ENCODE measurements around the gene PLXNA4.

The PLXNA4 gene

DNA sequence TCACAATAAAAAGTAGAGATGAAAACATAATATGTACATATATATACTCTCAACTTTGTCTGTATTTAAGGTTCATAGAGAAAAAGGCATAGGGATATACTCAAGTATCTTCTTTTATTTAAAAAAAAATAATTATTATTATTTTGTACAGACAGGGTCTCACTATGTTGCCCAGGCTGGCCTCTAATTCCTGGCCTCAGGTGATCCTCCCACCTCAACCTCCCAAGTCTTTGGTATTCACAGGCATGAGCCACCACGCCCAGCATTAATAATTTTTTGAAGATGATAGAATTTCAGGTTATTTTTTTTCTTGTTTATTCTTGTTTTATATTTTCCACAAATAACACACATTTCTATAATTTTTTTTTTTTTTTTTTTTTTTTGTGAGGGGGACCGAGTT is 113.8 kb downstream of the PLXNA4 start:
- TF ChIP-seq GATA1 (IDR thresholded peaks at IDR 0.05; ENCODE audit: low read depth, low read length) (no peak), POLR2A (IDR thresholded peaks at IDR 0.05; ENCODE audit: low read length) (no peak)
- DNase-seq: no peak

DNA sequence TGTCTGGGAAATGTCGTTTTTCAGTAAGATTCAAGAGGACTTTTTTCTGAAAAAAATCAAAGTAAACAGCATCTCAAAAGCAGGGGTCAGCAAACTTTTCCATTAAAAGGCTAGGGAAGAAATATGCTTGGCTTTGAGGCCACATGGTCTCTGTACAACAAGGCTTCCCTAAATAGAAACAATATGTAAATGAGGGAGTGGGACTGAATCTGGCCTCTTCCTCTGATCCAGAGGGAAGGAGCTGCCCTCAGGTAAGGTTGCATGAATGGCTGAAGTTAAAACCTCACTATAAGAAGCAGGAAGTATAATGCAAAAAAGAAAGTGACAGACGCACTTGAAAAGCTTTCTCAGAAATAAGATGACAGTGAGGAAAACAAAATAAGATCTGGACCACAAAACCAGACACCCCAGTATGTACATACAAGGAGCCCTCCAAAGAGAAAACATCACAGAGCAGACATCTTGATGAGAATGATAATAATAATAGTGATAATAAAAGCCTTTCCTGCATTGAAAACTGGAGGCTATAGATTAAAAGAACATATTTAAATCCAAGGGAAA is 115.2 kb downstream of the PLXNA4 start:
- TF ChIP-seq GATA1 (IDR thresholded peaks at IDR 0.05; ENCODE audit: low read depth, low read length) (no peak), POLR2A (IDR thresholded peaks at IDR 0.05; ENCODE audit: low read length) (no peak)
- DNase-seq: no peak

DNA sequence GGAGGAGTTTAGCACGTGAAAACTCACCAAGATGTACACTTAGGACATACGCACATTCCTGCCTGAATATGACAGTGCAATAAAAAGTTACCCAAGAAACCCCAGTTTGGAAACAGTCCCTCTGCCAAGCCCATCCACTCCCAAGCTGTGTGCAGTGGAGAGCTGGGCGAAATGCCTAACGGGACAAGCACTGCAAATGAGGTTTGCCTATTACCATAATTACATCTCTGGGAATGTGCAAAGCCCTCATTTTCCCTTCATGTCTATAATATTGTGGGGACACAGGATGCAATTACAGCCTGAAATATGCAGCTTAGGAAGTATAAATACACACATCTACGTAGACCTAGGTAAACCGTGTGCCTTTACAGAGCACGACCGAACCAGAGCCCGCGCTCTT is 117.5 kb downstream of the PLXNA4 start:
- DNase-seq: no peak
- no peak for TF ChIP-seq GATA1 (IDR thresholded peaks at IDR 0.05; ENCODE audit: low read depth, low read length)
- no peak for TF ChIP-seq POLR2A (IDR thresholded peaks at IDR 0.05; ENCODE audit: low read length)

DNA sequence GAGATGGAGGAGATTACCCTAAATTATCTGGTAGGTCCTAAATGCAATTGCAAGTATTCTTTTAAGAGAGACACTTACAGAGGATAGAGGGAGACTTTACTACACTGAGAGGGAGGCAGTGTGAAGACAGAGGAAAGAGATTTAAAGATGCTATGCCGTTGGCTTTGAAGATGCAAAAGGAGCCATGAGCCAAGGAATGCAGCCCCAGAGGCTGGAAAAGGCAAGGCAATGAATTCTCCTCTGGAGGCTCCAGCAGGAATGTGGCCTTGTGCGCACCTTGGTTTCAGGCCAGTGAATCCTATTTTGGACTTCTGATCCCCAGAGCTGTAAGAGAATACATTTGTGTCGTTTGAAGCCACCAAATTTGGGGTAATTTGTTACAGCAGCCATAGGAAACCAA is 118.6 kb downstream of the PLXNA4 start:
- TF ChIP-seq GATA1 (IDR thresholded peaks at IDR 0.05; ENCODE audit: low read depth, low read length) (no peak), POLR2A (IDR thresholded peaks at IDR 0.05; ENCODE audit: low read length) (no peak)
- DNase-seq: no peak

DNA sequence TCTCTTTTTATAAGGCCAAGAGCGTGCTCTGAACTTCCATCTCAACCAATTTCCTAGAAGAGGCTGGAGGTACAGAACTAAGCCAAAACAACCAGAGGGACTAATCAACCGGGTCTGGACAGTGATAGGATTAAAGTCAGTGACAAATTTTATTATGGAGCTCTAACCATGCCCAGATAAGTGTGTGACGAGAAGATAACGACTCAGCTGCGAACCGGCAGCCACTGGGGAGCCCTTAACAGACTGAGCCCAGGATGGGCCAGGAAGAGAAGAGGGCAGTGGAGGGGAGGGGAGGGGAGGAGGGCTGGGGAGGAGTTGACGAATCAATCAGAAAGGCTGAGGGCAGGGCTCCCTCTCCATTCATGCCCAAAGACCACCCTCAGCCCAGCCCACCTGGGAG is 119.9 kb downstream of the PLXNA4 start:
- peak; percentile 8 to 57 for DNase-seq
- TF ChIP-seq POLR2A (IDR thresholded peaks at IDR 0.05; ENCODE audit: low read length) (no peak), GATA1 (IDR thresholded peaks at IDR 0.05; ENCODE audit: low read depth, low read length) (no peak)

DNA sequence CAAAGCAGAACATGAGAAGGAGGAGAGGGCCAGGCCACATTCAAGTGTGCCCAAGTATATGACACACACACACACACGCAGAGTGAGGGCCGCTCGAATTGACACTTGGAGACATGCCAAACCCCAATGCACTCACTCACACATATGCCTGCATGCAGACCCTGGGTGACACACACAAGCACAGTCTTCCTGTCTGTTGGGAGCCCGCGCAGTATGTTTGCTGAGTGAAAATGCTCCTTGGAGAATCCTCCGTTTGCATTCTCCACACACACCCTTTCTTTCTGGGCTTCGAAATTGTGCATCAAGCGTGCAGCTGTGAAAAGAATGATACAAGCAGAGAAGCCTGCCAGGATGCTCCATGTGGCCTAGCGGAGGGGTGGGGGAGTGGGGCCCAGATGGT is 120.9 kb downstream of the PLXNA4 start:
- TF ChIP-seq GATA1 (IDR thresholded peaks at IDR 0.05; ENCODE audit: low read depth, low read length): no peak
- no peak for DNase-seq

DNA sequence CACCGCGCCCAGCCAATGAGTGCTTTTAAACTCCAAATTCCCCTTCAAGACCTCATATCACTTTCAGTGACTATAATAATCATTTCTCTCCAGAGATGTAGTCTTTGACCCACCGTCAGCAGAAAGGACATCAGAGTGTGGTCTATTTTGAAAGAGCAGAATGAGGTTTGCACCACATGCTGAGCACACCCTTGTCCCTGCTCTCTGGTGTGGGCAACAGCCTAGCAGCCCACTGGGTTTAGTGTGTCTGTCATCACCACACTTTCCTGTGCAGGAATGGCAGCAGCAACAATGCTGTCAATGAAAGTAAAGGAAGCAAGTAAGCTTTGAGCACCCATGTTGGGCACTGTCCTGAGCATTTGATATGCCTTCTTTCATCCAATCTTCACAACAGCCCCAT is 122.4 kb downstream of the PLXNA4 start:
- no peak for TF ChIP-seq POLR2A (IDR thresholded peaks at IDR 0.05; ENCODE audit: low read length)
- TF ChIP-seq GATA1 (IDR thresholded peaks at IDR 0.05; ENCODE audit: low read depth, low read length): no peak
- DNase-seq: no peak

DNA sequence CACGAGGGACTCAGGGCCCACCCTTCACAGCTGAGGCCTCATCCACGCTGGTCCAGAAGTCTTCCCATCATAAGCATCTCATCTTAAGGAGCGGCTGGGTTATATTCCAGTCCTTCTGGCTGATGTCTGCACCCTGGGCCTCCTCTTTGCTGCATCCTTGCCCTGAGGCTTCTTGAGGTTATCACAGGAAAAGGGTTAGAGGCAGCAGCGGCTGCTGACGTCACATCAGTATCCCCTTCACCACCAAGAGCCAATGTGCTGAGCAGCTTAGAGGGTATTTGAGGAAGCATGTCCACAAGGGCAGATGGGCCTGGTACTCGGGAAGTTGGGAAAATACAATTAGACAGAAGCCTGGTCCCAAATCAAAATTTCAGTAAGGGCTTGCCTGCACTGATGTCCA is 125.1 kb downstream of the PLXNA4 start:
- no peak for TF ChIP-seq POLR2A (IDR thresholded peaks at IDR 0.05; ENCODE audit: low read length)
- TF ChIP-seq GATA1 (IDR thresholded peaks at IDR 0.05; ENCODE audit: low read depth, low read length): no peak
- no peak for DNase-seq

DNA sequence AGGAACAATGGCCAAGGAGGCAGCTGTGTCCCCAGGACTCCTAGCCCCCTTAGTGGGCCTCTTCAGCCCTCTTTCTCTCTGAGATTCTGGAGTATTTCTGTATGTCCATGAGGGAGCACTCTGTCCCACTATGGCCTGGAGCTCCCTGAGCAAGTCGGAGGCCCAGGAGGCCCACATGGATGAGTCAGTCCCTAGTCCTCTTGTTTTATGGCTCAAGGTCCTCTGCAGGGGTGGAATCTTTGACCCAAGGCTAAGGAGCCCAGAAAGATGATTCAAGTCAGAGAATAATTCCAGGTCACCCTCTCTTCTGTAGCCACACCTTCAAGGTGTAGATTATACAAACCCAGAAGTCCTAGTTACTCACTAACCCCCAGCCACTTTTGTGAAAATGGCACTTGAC is 125.6 kb downstream of the PLXNA4 start:
- TF ChIP-seq GATA1 (IDR thresholded peaks at IDR 0.05; ENCODE audit: low read depth, low read length): no peak
- no peak for TF ChIP-seq POLR2A (IDR thresholded peaks at IDR 0.05; ENCODE audit: low read length)
- DNase-seq: no peak

DNA sequence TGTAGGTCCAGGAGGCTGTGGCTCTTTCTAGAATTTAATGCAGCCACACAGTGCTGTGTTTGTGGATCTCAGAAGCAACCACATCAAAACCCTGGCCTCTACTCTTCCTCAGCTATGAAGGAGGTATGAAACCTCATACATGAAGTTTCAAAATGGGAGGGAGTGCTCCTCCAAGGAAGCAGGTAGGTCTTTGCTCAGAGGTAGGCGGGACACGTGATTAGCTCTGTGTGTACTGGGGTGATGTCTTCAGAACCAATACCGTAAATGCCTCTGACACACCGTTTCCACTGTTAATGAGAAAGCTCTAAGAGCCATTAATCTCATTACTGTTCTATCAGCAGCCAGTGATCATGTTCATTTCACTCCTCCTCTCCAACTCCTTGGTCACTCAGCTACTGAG is 126.1 kb downstream of the PLXNA4 start:
- no peak for DNase-seq
- TF ChIP-seq POLR2A (IDR thresholded peaks at IDR 0.05; ENCODE audit: low read length): no peak
- TF ChIP-seq GATA1 (IDR thresholded peaks at IDR 0.05; ENCODE audit: low read depth, low read length): no peak

DNA sequence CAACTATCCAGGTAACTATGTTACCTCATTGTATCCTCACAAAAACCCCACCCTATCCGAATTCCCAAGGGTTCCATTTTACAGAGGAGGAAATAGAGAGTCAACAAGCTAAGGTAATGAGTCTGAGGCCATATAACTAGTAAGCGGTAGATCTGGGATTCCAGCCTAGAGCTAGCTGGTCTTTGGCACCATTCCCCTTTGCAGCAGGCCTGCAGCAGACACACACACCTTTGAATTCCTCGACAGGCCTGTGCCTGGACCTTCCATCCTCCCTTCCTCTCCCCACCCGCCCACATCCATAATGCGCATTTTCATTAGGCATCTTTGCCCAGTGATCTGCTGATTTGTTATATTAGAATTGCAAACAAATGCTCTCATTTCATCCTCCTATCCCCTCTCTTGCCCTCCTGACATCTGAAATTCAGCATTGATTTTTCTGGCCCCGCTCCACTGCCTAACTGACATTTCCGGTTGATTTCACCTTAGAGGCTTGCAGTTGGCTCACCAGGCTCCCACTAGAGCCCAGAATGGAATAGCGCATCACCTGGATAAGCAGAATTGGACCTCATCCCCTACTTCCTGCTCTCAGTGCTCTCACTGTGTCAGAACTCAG is 129.5 kb downstream of the PLXNA4 start:
- DNase-seq: no peak
- TF ChIP-seq POLR2A (IDR thresholded peaks at IDR 0.05; ENCODE audit: low read length) (no peak), GATA1 (IDR thresholded peaks at IDR 0.05; ENCODE audit: low read depth, low read length) (no peak)

DNA sequence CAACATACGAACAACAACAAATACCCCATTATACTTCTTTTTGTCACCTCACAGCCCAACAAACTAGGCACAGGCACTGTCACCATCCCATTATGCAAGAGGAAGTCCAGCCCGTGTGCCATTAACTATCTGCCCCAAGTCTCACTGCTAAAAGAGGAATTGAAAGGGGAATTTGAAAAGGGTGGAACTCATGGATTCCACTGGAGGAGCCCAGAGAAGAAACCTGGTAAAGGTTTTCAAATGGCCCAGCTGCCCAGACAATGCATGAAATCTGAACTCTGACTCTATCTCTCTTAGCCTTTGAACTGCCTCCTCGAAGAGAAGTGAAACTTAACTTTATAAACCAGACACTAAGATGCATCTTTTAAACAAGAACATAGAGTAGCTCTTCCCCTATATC is 130.0 kb downstream of the PLXNA4 start:
- DNase-seq: no peak
- TF ChIP-seq POLR2A (IDR thresholded peaks at IDR 0.05; ENCODE audit: low read length): no peak

DNA sequence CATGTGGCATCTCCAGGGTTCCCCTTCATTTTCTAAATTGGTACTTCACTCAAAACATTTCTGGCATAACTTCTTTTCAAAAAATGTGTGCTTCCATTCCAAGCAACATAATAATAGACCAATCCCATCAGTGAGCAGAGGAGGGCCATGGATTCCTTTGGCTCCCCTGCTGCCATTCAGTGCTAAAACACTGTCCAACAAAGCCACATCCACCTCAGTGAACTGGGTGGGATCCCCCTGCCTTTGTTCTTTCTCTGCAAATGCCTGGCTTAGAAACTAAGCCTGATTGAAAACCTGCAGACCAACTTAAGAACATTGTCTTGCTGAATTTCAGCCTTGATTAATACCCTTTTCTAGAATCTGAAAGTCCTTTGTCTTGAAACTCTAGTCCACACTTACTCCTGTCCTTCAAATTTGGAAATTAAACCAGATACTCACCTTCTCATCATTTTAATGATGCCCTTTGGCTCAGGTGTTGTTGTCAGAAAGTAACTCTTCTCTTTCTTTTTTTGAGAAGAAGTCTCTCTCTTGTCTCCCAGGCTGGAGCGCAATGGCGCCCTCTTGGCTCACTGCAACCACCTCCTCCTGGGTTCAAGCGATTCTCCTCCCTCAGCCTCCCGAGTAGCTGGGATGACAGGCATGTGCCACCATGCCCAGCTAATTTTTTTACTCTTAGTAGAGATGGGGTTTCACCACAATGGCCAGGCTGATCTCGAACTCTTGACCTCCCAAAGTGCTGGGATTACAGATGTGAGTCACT is 132.3 kb downstream of the PLXNA4 start:
- DNase-seq: no peak
- TF ChIP-seq POLR2A (IDR thresholded peaks at IDR 0.05; ENCODE audit: low read length) (no peak), GATA1 (IDR thresholded peaks at IDR 0.05; ENCODE audit: low read depth, low read length) (no peak)

DNA sequence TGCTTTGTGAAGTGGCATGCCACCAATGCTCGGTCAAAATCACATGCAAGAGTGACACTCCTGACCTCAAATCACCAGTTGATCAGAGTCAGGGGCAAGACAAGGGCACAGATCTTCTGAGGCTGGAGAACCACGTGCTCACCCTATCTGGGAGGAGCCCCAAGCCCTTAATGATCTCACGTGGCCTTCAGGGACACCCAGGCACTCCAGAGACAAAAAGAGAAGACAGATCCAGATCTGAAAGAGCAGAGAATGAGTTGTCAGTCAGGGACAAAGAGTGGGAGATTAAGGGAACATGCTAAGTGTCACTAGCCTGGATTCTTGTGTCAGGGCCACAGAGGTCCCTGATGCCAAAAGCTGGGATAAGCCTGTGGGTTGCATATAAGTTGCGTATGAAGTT is 134.3 kb downstream of the PLXNA4 start:
- no peak for TF ChIP-seq GATA1 (IDR thresholded peaks at IDR 0.05; ENCODE audit: low read depth, low read length)
- TF ChIP-seq POLR2A (IDR thresholded peaks at IDR 0.05; ENCODE audit: low read length): no peak

DNA sequence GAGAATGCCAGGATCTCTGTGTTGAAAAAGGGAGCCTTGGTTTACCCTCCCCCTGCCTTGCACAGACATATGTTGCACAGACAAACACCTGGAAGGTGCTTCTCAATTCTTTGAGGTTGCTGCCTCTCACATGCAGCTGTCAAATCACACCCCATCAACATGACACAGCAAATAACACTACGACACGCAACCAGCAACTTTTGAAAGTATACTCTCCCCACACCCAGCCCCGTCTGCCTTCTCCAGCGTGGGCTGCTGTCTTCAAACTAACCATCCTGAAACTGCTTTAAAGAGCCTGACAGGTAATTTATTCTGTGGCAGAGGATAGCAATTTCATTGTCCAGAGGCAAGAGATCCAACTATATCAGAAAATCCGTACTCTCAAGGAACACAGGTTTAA is 136.1 kb downstream of the PLXNA4 start:
- TF ChIP-seq GATA1 (IDR thresholded peaks at IDR 0.05; ENCODE audit: low read depth, low read length): no peak
- TF ChIP-seq POLR2A (IDR thresholded peaks at IDR 0.05; ENCODE audit: low read length): no peak

More for the DNA sequence above, 134.3 kb downstream of the PLXNA4 start:
- no peak for DNase-seq

More for the DNA sequence above, 136.1 kb downstream of the PLXNA4 start:
- no peak for DNase-seq

All from erythroblast (primary cell).